ENCODE data around the gene PTGS1. TPM values are rescaled to one million over a fixed set of nuclear protein-coding genes. Genes with fewer than 3 reads are reported as not detected.

PTGS1 gene
- total and polyA plus RNA-seq, 2 of the 8 experiments (the other 6 are each of a cell fraction or from before 2014, with no cell fraction given) = 1.1 to 1.9 TPM

DNA sequence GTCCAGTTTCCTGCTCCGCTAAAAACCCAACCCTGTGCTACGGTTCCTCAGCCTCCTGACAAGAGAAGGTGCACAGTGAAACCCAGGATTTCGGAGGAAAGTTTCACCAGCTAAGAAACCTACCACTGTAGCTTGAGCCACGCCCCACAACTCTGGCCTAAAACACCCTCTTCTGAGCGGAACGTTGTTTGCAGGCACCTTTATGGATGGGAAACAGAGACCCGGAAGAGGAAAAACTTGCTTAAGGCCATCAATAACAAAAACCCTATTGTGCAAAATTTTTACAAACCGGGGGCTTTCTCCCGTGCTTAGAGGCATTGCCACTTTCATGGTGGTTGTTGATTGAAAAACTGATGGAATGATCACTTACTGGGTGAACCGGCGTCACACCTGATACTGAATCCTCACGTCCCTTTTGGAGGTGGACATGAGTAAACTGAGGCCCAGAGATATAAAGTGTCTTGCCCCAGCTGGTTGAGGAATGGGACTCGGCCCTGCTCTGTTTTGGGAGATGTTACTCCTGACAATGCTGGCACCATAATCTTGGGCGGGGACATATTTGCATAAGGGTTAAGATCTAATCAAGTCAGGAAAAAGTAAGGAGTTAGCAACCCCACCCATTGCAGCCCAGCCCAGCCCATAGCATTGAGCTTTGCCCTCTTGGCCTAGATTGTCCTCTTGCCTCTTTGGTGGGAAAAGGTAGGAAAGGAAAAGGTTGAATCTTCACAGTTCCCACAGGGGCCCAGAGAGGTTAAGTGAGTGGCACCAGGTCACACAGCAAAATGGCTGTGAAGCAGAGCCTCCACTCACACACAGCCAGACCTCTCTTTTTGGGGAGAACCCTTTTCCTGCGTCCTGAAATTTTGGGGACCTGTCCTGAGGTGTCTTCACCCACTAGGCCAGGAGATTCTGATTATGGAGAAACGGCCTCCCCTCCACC lies 23.2 kb upstream of the PTGS1 start (continued):
- TF ChIP-seq SIN3A (conservative IDR thresholded peaks at IDR 0.05 in 1 of 2, IDR thresholded peaks at IDR 0.05 in 1 of 2; ENCODE audit: low read depth in 1 of 2, low read length in 2 of 2) (no peak), MAFK (IDR thresholded peaks at IDR 0.05; ENCODE audit: low read depth, low read length) (no peak)

All from H1 (cell line).